Activated CD8-positive, alpha-beta memory T cell treated with anti-CD3 and anti-CD28 coated beads for 24 hours (primary cell): ENCODE data around the gene HHIPL1.

Experiments
- DNase-seq: peaks from one replicate; pipeline ENCODE4 v3.0.0-alpha.2; 2020

HHIPL1 gene

GRCh38 chr14:99612071-99612737 is 32.7 kb upstream of the HHIPL1 start:
- DNase-seq = no peak

DNA sequence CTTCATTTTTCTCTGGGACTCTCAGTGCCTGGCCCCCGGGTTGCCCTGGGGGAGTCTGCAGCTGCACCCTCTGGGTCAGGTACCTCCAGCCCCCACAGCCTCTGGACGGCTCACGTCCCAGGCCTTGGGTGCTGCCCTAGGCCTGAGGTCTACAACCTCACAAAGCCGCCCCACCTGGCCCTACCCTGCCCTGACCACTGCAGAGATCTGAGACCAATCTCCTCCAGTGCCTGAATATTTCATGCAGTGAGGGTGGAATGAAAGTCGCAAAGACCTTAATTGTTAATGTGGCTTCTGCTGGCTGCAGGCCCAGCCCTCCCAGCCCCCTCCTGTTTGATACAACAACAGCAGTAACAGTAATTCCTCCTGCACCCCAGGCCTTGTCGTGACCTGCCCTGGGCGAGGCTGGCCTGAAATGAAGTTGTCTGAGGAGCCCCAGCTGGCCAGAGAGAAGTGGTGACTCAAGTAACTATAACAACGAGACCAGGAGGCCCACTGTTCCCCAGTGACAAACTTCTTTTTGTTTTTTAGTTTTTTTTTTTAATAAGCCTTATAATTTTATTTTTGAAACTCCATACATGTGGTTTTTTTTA is 32.1 kb upstream of the HHIPL1 start:
- no peak for DNase-seq

- no peak for DNase-seq
Measured at GRCh38 chr14:99615497-99616157, 29.3 kb upstream of the HHIPL1 start.

DNA sequence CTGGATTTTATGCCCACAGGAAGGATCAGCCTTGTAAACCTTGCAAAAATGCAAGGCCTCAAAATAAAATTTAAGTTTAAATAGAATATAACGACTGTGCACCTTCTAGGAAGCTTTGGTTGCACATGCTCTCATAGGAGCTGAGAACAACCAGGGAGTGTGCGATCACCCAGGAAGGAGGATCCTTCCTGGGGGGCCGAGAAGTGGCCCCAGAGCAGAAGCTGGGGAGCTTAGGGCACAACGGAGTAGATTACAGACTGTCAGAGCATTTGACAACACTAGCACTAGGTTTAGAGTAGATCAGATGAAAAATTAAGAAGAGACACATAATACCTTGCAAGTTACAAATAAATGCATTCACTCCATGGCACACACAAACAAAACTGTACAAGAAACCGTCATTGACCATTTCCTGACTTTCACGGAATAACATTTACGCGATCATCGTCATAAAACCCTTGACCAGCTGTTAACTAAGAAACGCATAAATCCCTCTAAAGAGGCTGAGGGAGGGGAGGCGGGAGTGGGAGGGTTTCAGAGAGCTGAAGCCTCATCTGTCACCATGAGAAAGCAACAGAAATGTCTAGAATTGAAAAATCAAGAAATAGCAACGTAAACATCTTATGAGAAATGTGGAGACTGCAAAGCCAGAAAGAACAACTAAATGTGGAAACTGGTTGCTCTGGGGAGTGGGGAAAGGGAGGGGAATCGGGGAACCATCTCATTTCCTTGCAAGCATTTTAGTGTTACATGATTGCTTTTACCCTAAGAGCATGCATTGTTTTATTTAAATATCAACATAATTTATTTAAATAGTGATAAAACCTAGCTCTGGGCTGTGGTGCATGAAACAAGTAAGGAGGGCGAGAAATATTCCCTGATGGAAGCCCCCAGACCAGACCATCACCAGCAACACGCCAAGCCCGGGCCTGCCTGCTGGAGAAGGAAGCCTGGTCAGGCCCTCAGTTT is 27.8 kb upstream of the HHIPL1 start:
- no peak for DNase-seq

DNA sequence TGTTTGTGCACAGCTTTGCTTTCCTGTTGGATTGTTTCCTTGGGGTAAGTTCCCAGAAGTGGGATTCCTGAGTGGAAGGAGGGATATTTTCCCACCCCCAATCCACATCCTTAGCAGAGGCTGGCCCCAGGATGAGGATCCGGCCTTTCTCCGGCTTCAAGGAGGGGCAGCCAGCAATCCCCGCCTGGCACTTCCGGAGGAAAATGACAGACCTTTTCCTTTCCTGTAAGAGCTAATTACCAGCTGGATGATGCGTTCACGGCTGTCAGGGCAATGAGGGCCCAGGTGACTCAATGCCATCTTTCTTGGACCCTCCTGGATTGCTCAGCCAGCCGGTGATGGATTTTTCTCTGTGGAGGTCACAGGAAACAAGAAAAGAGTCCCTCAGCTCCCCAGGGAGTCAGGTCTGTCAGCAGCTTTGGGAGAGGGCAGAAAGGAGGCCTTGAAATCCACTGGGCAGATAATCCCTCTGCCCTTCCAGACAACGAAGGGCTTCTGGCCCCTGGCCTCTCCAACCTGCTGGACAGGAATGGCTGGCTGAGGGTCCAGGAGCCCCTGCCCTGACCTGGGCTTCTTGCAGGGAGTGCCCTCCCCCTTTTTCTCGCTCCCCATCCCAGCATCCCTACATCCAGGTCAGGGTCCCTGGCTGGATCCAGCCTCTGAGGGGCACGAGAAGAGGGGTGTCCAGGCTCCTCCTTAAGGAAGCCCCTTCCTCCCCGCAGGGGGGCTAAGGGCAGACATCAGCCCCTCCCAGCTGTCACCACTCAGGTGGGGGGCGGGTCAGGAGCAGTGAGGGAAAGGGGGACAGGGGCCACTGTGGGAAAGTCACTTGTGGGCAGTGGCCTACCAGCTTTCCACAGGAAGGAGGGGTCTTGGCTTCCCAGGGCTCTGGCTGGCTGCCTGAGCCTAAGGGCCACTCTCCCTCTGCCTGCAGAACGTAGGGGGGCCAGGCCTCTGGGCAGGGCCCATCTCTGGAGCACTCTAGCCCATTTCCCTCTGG is 24.8 kb upstream of the HHIPL1 start:
- no peak for DNase-seq

DNA sequence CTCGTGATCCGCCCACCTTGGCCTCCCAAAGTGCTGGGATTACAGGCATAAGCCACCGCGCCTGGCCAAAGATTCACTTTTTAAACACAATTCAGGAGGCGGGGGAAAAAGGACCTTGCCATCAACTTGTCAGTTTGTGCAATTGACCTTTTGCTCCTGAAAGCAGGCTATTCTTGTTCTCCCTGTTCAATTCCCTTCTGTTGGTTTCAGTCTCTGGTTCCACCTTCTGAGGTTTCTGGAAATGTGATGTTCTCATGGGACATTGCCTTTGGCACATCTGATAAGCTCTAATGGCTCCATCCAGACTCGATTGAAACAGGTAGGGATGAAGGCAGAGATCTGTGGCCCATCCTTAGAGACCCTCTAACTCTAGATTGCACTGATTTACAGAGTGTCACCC is 23.0 kb upstream of the HHIPL1 start:
- no peak for DNase-seq

- no peak for DNase-seq
Measured at GRCh38 chr14:99624024-99624423, 20.9 kb upstream of the HHIPL1 start.

DNA sequence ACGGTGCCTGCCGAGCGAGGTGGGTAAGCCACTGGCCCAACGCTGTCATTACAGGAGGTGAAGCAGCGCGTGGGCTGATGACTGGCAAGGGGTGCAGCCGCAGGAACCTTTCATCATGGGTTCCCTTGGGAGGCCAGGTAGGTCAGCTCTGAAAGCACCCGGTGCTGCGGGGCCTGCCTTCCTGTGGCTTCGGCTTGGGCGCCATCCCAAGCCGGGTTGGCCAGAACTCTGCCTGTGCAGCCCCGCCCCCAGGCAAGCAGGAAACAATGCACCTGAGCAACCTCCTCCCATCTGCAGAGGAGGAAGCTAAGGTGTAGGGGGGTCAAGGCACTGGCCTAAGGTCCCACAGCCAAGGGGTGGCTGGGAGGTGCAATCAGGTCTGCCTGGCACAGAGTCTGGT is 20.0 kb upstream of the HHIPL1 start:
- DNase-seq = no peak

DNA sequence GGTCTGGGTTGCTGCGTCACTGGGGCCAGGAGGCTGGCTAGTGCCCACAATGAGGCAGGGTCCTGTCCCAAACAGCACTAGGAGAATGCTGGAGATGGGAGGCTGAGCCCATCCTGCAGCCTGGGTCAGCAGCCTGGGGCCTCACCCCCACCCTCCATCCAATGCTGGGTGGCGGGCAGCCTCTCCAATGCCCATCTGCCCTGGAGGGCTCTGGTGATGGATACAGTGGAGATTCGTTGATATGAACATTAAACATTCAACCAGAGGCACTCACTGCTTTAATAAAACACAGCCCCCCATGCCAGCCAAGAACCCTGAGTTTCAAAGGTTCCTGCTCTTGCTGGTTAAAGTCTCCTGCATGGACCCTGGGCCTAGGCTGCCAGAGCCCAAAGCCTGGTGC is 19.5 kb upstream of the HHIPL1 start:
- DNase-seq = no peak

DNA sequence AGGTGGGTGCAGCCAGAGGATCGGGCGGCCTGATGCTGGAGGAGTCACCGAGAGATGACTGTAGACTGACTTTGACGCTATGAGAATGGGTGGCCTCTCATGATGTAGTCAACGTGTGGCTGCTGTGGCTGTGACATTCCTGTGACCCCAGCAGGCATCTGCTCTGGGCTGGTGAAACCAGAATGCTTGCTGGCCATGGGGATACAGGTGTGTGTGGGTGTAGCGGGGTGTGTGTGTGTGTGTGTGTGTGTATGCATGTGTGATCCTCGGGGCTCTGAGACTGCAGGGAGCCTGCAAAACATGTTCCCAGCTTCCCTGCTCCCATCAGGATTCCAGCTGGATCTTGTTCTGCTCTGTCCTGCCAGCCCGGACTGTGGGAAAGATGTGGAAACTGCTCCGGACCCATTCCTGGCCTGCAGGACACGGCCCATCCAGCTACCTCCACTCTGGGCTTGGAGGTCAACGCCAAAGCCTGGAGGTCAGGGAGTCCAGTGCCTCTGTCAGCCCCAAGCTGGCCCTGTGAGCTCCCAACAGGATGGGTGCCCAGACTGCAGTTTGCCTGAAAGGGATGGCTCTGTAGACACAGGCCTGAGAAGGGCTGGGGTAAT is 18.8 kb upstream of the HHIPL1 start:
- DNase-seq = no peak

DNA sequence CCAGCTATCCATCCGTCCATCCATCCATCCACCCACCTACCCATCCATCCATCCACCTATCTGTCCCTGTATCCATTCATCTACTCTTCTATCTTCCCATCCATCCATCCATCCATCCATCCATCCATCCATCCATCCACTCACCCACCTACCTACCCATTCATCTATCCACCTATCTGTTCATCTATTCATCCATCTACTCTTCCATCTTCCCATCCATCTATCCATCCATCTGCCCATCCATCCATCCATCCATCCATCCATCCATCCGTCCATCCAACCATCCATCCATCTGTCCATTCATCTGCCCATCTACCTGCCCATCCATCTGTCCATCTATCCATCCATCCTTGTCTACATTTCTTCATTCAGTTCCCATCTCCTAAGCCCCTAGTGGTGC is 17.8 kb upstream of the HHIPL1 start:
- DNase-seq = no peak

DNA sequence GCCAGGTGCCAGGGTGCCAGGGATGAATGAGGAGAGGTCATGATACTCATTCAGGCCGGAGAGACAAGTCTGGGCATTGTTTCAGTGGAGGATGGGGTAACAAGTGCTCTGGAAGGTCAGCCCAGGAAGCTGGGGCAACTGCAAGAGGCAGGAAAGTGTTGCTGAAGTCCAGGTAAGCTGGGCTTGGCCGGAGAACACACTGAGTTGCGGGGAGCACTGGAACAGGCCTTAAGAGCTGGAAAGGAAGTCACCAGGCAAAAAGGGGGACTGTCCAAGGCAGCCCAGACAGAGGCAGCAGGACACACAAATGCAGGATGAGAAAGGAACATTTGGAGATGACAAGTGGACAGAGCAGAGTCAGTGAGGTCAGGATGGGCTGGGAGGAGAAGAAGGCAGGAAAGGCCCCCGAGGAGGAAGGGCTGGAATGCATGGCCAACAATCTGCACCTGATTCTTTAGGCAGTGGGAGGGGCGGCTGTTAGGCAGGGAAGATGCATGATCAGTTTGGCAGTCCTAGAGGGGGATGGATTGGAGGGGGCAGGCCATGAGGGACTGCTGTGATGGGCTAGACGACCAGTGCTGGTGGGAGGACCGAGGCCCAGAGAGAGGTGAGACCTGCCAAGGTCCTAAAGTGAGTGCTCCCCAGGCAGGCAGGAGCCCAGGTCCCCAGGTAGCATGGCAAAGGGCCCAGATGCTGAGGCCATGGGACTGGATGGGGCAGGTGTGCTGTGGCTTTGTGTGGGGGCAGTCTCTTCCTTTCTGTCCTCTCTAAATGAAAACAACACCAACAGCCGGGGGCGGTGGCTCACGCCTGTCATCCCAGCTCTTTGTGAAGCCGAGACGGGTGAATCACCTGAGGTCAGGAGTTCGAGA is 17.2 kb upstream of the HHIPL1 start:
- DNase-seq = no peak

- peak; percentile 82 for DNase-seq
Measured at GRCh38 chr14:99628887-99629618, 15.9 kb upstream of the HHIPL1 start.

DNA sequence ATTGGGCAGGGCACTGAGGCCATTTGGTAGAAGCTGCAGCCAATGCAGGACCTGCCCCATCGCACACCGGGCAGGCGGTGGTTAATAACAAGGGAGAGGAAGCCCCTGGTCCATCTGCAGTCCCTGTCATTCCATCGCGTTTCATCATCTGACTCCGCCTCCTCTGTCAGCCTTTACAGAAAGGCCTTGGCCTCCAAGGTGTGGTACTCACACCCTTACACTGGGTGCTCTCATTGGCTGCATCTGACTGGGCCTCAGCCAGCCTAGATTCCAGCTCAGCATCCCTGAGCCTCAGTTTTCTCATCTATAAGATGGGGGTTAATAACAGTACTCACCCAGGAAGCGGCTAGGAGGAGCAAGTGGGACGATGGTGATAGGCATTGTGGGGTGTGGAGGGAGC is 14.7 kb upstream of the HHIPL1 start:
- no peak for DNase-seq

DNA sequence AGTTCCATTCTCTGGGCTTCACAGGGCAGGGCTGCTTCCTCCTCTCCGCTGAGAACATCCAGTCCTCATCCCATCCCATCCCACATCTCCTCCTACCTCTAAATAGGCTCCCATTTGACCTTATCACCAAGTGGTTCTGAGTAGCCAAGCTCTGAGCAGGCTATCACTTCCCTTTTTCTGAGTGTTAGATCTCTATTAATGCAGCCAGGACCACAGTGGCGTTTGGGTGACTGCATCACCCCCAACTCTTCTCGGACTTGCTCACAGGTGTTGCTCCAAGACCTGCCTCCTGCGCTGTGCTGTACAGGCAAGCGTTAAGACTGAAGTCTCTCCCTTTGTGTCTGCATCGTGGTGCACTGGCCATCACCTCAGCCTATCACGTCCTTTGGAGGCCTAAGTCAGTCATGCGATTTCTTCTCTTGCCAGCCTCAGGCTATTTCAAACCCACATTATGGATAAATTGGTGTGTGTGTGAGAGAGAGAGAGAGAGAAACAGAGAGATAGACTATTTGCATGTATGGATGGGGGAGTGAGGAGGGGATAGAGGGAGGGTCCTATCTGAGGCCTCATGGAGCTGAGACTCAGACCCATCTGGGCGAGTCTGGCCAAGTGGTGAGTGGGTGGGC is 12.4 kb upstream of the HHIPL1 start:
- no peak for DNase-seq

- DNase-seq = no peak
Measured at GRCh38 chr14:99633141-99633540, 11.8 kb upstream of the HHIPL1 start.

GRCh38 chr14:99633918-99634317 is 11.0 kb upstream of the HHIPL1 start:
- DNase-seq = no peak

DNA sequence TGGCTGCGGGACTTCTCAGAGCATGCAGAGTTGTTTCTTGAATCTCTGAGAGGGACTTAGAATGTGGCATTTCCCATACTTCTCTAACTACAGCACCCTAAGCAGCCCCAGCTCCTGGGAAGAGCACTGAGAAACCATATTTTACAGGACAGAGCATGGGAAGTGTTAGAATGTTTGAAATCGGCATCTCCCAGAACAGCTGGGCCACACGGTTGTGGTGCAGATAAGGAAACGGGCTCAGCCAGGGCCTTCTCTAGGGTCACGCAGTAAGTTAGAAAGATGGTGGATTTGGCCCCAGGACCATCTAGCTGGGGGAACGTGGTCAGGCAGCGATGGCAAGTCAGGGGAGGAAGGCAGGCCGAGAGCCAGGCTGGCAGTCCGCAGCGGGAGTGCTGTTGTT is 10.5 kb upstream of the HHIPL1 start:
- DNase-seq = no peak

DNA sequence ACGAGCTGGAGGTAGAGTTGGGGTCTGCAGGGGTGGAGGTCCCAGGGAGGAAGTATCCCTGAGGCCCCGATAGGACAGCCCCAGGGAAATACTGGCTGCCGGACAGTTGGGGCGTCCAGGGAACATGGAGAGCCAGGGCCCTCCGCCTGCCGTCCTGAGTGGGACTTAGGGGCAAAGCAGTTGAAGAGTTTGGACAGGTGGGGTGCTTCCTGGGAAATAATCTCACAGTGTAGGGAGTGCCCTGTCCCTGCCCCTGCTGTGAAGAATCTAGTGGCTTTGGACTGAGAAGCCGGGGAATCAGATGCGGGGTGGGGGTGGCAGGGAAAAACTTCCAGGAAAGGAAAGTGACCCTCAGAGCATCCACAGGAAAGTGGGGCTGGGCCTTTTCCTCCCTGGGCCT is 9.8 kb upstream of the HHIPL1 start:
- DNase-seq = no peak
